Spleen (tissue), 3 donors: ENCODE results near the gene SF3B5.
"Not testable (repeated sequence)": the region's sequence is repeated elsewhere in the genome, so short reads cannot be mapped to it uniquely, and the experiment has no call there.

ENCODE experiments used
- POLR2A ChIP-seq, 3 donors: fragments of 450-650 bp; IDR thresholded peaks; one replicate each; pipeline ENCODE4 v1.5.1; 2017; ENCODE audit warnings: antibody characterized with exemption in 3 of 3, mild to moderate bottlenecking in 1 of 3
- POLR2AphosphoS5 ChIP-seq, 3 donors: sonication (generic); formaldehyde crosslinking; IDR thresholded peaks; one replicate each; pipeline ENCODE4 v1.5.1; 2017; ENCODE audit warnings: antibody characterized with exemption in 3 of 3

DNA sequence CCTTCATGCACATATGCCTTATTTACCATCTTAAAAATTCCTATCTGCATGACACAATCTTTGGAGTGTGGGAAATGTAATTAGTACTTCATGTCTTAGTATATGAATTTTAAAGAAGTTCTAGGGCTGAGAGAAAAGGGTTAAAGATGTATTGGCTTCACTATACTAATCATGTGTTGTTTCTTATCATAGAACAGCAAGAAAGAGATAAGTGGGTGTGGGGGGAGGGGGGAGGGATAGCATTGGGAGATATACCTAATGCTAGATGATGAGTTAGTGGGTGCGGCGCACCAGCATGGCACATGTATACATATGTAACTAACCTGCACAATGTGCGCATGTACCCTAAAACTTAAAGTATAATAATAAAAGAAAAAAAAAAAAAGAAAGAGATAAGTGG lies 13.0 kb downstream of the SF3B5 start:
- not testable (repeated sequence) for TF ChIP-seq POLR2A, POLR2AphosphoS5 (IDR thresholded peaks at IDR 0.05)
